ENCODE measurements around the gene TRIB2.

TRIB2 gene

DNA sequence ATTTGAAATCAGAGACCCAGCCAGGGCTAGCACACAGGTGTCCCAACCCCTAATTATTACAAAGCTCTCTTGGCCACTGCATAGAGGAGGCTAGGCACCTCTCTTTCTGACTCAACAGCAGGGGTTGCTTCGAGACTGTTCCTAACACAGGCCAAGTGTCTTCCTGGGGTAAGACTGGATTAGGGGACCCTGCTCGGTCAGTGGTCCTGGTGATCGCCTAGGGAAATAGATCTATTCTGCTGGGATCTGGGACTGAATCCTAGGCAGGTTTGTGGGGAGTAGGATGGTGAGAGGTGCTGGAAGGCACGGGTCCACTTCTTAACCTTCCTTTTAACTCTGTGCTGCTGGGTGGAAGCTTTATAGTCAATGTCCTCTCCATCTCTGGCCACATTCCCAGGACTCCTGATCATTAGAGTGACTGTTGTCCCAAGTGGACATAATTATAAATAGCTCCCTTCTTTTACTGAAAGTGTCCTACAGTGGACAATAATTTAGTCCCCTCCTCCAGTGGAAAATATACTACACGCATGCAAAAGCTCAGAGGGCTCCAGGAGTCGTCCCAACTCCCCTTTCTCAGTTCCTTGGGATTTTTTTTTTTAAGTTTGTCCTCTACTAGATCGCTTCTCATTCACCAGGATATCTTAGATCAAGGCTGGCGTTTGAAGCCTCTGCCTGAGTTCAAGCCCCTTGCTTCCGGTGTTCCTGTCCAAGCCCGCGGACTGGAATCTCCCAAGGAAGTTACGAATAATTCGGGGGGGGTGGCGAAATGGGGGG lies 1.3 kb upstream of the TRIB2 start:
- peak overlapping the region; percentile 95 for H3K27ac ChIP-seq (ENCODE audit: low read depth, low read length)
- H3K27me3 ChIP-seq (ENCODE audit: control insufficient read depth in 1 of 2, insufficient read depth in 2 of 2, low read length in 2 of 2), result no peaks in the 10 kb centered on the region
- peaks cover 23% of the 10 kb centered on the region for H3K4me1 ChIP-seq (ENCODE audit: insufficient read depth, low read length)
- H3K4me3 ChIP-seq (ENCODE audit: low read depth in 1 of 2, low read length in 2 of 2), result peak overlapping the region in 1 of 2 donors; percentile 87
- no peaks in the 10 kb centered on the region for H3K9me3 ChIP-seq (ENCODE audit: low read length)
- peak overlapping the region; percentile 54 for H3K9ac ChIP-seq (ENCODE audit: low read length)
- H3K36me3 ChIP-seq (ENCODE audit: insufficient read depth, low read length), result no peaks in the 10 kb centered on the region

DNA sequence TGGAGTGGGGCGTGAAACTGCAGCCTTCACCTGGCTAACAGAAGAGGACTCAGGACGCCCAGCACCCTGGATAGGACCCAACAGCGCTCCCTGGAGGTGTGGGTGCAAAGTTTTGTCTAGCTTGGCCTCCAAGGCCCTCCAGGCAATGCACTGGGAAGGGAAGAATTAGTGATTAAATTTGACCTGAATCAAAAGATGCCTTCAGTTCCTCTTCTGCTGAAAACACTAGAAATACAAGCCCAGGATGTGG lies 779 bp upstream of the TRIB2 start:
- Histone ChIP-seq H3K36me3 (ENCODE audit: insufficient read depth, low read length) (no peaks in the 10 kb centered on the region), H3K9me3 (ENCODE audit: low read length) (no peaks in the 10 kb centered on the region), H3K9ac (ENCODE audit: low read length) (peak overlapping the region; percentile 54), H3K4me1 (ENCODE audit: insufficient read depth, low read length) (peaks cover 28% of the 10 kb centered on the region), H3K27ac (ENCODE audit: low read depth, low read length) (peak overlapping the region; percentile 95), H3K4me3 (ENCODE audit: low read depth in 1 of 2, low read length in 2 of 2) (peak overlapping the region; percentile 47 to 87), H3K27me3 (ENCODE audit: control insufficient read depth in 1 of 2, insufficient read depth in 2 of 2, low read length in 2 of 2) (no peaks in the 10 kb centered on the region)

DNA sequence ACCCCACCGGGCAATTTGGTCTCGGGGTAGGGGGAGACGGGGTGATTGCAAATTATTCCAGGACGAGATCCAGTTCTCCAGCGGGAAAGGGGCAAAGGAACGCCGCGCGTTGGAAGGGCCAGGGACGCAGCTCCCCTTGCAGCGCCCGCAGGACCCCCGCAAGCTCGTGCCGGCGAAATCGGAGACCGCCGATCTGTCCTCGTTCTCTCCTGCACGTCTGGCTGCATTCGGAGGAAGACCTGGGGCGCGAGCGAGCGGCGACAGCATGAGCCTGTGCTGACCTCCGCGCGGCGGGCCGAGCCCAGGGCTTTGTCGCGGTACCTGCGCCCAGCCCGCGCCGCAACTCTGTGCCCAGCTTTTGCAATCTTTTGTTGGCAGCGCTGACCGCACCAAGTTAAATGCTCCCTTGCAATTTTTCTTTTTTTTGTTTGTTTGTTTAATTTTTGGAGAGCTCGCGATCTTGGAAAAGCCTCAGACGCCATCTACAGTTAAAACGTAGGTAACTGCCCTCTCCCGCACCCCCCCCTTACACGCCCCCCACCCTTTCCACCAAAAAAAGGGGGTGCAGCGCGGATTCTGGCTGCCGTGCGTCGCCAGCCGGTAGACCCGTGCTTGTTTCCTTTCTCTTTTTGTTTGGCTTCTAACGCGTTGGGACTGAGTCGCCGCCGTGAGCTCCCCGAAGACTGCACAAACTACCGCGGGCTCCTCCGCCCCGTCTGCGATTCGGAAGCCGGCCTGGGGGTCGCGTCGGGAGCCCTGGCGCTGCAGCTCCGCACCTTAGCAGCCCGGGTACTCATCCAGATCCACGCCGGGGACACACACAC lies 667 bp downstream of the TRIB2 start:
- H3K27ac ChIP-seq (ENCODE audit: low read depth, low read length), result peak overlapping the region; percentile 96
- H3K4me3 ChIP-seq (ENCODE audit: low read depth in 1 of 2, low read length in 2 of 2), result peak overlapping the region; percentile 94 to 95
- peak overlapping the region; percentile 62 for H3K9ac ChIP-seq (ENCODE audit: low read length)
- H3K36me3 ChIP-seq (ENCODE audit: insufficient read depth, low read length), result no peaks in the 10 kb centered on the region
- no peaks in the 10 kb centered on the region for H3K9me3 ChIP-seq (ENCODE audit: low read length)
- no peaks in the 10 kb centered on the region for H3K27me3 ChIP-seq (ENCODE audit: control insufficient read depth in 1 of 2, insufficient read depth in 2 of 2, low read length in 2 of 2)
- peaks cover 42% of the 10 kb centered on the region for H3K4me1 ChIP-seq (ENCODE audit: insufficient read depth, low read length)

DNA sequence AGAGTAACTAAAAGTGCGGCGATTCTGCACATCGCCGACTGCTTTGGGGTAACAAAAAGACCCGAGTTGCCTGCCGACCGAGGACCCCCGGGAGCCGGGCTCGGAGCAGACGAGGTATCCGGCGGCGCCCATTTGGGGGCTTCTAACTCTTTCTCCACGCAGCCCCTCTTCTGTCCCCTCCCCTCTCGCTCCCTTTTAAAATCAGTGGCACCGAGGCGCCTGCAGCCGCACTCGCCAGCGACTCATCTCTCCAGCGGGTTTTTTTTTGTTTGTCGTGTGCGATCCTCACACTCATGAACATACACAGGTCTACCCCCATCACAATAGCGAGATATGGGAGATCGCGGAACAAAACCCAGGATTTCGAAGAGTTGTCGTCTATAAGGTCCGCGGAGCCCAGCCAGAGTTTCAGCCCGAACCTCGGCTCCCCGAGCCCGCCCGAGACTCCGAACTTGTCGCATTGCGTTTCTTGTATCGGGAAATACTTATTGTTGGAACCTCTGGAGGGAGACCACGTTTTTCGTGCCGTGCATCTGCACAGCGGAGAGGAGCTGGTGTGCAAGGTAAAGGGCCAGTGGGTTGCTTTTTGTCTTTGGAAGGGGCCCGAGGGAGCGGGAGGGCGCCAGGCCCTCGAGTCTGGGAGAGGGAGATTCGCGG lies 1.4 kb downstream of the TRIB2 start:
- no peaks in the 10 kb centered on the region for H3K9me3 ChIP-seq (ENCODE audit: low read length)
- peak overlapping the region; percentile 96 for H3K27ac ChIP-seq (ENCODE audit: low read depth, low read length)
- H3K4me1 ChIP-seq (ENCODE audit: insufficient read depth, low read length), result peaks cover 50% of the 10 kb centered on the region
- peak overlapping the region; percentile 94 to 95 for H3K4me3 ChIP-seq (ENCODE audit: low read depth in 1 of 2, low read length in 2 of 2)
- H3K27me3 ChIP-seq (ENCODE audit: control insufficient read depth in 1 of 2, insufficient read depth in 2 of 2, low read length in 2 of 2), result no peaks in the 10 kb centered on the region
- H3K9ac ChIP-seq (ENCODE audit: low read length), result peak overlapping the region; percentile 62
- H3K36me3 ChIP-seq (ENCODE audit: insufficient read depth, low read length), result peaks cover 4% of the 10 kb centered on the region

DNA sequence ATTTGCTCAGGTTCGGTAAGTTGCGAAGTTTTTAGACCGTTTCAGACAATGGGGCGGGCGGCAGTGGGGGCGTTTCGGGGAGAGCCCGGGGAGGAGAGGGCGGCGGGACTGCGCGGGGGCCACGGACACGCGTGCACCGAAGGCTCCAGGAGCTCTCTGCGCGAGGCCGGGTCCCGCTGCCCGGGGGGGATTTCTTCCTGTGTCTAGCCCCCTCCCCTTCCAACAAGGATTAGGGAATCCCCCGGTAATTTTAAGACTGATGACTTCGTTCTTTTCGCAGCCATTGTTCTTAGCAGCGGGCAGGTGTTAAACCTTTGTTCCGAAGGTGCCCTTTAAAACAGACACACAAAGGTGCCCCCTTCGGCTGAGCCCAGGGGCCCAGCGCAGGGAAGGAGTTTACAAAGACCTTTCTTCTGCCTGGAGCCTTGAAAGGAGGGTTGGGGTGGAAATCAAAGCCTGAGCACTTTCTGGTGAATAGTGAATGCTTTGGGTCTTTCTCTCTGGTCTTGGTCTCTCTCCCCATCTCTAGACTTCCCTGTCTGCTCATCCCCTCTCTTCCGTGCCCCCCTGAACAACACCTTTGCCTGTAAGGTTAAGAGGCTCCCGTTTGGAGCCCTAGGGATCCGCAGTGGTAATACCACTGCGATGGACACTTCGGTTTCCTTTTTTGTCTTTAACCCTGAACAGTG lies 2.1 kb downstream of the TRIB2 start:
- Histone ChIP-seq H3K27me3 (ENCODE audit: control insufficient read depth in 1 of 2, insufficient read depth in 2 of 2, low read length in 2 of 2) (no peaks in the 10 kb centered on the region), H3K27ac (ENCODE audit: low read depth, low read length) (peak overlapping the region; percentile 96), H3K9me3 (ENCODE audit: low read length) (no peaks in the 10 kb centered on the region), H3K9ac (ENCODE audit: low read length) (peak overlapping the region; percentile 62), H3K36me3 (ENCODE audit: insufficient read depth, low read length) (peaks cover 11% of the 10 kb centered on the region), H3K4me1 (ENCODE audit: insufficient read depth, low read length) (peaks cover 57% of the 10 kb centered on the region), H3K4me3 (ENCODE audit: low read depth in 1 of 2, low read length in 2 of 2) (peak overlapping the region; percentile 94 to 95)

DNA sequence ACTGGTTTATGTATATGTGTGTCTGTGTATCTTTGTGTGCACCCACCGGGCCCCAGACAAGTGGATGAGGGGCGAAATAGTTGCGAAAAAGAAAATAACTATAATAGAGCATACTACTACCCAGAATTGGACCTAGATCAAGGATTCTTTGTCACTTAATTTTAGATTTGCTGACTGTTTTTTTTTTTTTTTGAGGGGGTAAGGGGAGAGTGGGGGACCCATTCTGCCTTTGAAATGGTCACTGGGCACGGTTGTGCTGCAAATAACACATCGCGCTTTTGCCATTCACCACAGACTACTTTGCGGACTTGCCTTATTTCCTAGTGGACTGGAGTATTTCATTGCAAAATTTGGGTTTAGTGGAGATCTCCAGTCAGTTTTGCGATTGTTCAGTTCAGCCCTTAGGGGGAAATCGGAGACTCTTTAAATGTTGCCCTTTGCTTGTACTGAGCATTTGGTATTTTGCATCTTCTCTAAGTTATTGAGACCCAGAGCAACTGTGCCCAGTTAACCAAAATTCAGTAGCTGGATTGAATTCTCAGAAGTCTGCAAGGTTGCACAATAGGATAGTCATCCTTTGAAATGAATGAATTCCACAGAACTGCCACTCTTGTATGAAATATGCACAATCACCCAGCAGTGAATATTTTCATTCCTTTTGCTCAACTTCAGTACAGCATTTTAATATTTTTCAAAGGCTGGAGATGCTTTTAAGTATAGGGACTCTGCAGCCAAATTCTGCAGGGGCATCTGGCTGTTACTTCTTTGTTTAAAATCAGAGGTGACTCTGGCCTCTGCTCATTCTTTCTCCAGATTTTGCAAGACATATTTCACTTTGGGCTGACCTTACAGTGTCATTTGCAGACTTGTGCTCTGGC lies 2.9 kb downstream of the TRIB2 start:
- H3K4me1 ChIP-seq (ENCODE audit: insufficient read depth, low read length), result peaks cover 56% of the 10 kb centered on the region
- H3K27me3 ChIP-seq (ENCODE audit: control insufficient read depth in 1 of 2, insufficient read depth in 2 of 2, low read length in 2 of 2), result no peaks in the 10 kb centered on the region
- H3K36me3 ChIP-seq (ENCODE audit: insufficient read depth, low read length), result peaks cover 16% of the 10 kb centered on the region
- H3K9ac ChIP-seq (ENCODE audit: low read length), result peak overlapping the region; percentile 62
- H3K4me3 ChIP-seq (ENCODE audit: low read depth in 1 of 2, low read length in 2 of 2), result peak overlapping the region; percentile 94 to 95
- H3K27ac ChIP-seq (ENCODE audit: low read depth, low read length), result peak overlapping the region; percentile 96
- H3K9me3 ChIP-seq (ENCODE audit: low read length), result no peaks in the 10 kb centered on the region

DNA sequence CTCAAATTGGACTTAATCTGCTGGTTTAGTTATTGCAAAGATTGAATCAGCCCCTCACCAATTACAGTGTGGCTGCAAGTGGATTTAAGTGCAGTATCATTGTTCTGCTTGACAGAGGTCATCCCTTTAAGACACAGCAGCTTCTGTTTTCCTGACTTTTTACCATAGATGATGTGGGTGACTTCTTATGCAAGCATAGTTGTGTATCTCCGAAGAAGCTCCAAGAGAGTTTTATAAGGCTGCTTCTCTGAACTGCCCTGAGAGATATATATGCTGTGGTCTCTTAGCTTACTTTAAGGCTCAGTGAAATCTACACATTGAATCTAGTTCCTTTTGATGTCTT lies 3.5 kb downstream of the TRIB2 start:
- no peaks in the 10 kb centered on the region for H3K27me3 ChIP-seq (ENCODE audit: control insufficient read depth in 1 of 2, insufficient read depth in 2 of 2, low read length in 2 of 2)
- no peaks in the 10 kb centered on the region for H3K9me3 ChIP-seq (ENCODE audit: low read length)
- H3K9ac ChIP-seq (ENCODE audit: low read length), result no peak overlapping the region
- H3K4me3 ChIP-seq (ENCODE audit: low read depth in 1 of 2, low read length in 2 of 2), result peak overlapping the region; percentile 94 to 95
- peak overlapping the region; percentile 96 for H3K27ac ChIP-seq (ENCODE audit: low read depth, low read length)
- H3K36me3 ChIP-seq (ENCODE audit: insufficient read depth, low read length), result peaks cover 22% of the 10 kb centered on the region
- peaks cover 50% of the 10 kb centered on the region for H3K4me1 ChIP-seq (ENCODE audit: insufficient read depth, low read length)

DNA sequence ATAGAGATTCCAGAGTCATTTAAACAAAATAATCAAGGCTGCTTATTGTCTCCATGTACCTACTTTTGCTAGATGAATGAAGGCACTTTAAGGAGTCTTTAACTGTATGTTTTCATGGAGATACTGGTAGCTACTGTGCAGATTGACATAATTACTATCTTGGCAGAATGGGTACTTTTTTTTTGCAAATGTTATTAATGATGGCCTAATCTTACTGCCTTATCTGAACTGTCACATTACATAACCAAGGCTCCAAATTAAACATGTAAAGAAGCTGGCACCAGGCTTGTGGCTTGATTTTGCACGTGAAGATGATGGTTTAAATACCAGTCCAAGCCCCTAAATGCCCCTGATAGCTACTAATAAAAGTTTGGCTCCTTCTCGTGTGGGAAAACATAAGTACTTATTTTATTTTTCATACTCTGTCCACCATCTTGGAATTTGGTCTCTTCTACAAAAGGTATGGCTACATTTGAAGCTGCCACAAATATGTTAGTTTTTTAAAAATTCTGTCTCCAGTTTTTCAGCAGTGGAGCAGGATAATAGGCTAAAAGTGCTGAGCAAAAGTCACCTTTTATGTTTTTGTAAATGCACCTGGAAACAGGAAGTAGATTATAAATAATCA lies 4.1 kb downstream of the TRIB2 start:
- H3K4me1 ChIP-seq (ENCODE audit: insufficient read depth, low read length), result peaks cover 44% of the 10 kb centered on the region
- peaks cover 28% of the 10 kb centered on the region for H3K36me3 ChIP-seq (ENCODE audit: insufficient read depth, low read length)
- peak overlapping the region; percentile 94 to 95 for H3K4me3 ChIP-seq (ENCODE audit: low read depth in 1 of 2, low read length in 2 of 2)
- no peaks in the 10 kb centered on the region for H3K9me3 ChIP-seq (ENCODE audit: low read length)
- H3K27ac ChIP-seq (ENCODE audit: low read depth, low read length), result peak overlapping the region; percentile 96
- H3K27me3 ChIP-seq (ENCODE audit: control insufficient read depth in 1 of 2, insufficient read depth in 2 of 2, low read length in 2 of 2), result no peaks in the 10 kb centered on the region
- no peak overlapping the region for H3K9ac ChIP-seq (ENCODE audit: low read length)

DNA sequence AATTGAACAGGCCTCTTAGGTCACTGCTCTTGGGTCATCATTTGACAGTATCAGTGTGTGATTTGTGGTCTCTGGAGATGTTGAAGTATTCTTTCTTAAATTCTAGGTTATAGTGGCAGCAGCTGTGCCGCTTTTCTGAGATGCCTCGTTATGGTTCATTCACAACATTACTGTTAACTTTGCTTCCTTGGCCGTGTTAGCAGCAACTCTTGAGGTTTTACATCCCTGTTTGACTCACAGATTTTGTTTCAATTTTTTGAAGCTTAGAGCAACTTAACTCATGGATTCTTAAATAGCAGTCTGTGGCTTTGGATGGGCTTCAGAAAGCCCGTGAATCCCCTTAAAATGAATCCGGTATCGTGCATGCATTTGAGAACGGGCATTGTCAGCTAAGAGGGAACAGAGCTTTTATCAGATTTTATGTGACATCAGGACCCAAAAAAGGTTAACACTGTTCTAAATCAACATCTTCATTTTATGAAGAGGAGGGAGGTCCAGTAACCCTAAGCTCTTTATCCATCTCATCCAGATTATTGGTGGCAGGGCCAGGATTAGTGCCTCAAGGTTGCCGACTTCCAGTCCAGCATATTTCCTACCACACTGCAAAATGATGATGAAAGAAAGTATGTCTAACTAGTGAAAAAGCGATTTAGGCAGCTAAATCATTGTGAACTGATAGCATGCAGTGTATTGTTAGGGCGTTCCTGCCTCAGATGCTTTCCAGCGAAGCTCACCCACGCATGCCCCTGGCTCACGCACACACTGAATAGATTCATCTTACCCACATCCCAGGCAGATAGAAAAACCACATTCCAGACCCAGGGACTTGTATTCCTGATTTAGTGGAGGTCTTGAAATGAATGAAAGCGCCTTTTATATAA lies 5.1 kb downstream of the TRIB2 start:
- Histone ChIP-seq H3K9ac (ENCODE audit: low read length) (no peak overlapping the region), H3K4me3 (ENCODE audit: low read depth in 1 of 2, low read length in 2 of 2) (peak overlapping the region in 1 of 2 donors; percentile 95), H3K27me3 (ENCODE audit: control insufficient read depth in 1 of 2, insufficient read depth in 2 of 2, low read length in 2 of 2) (no peaks in the 10 kb centered on the region), H3K4me1 (ENCODE audit: insufficient read depth, low read length) (peaks cover 44% of the 10 kb centered on the region), H3K36me3 (ENCODE audit: insufficient read depth, low read length) (peaks cover 38% of the 10 kb centered on the region), H3K27ac (ENCODE audit: low read depth, low read length) (peak overlapping the region; percentile 96), H3K9me3 (ENCODE audit: low read length) (no peaks in the 10 kb centered on the region)

Measured in muscle layer of colon (tissue), 2 donors.